ENCODE data around the gene USO1.

Gene USO1

DNA sequence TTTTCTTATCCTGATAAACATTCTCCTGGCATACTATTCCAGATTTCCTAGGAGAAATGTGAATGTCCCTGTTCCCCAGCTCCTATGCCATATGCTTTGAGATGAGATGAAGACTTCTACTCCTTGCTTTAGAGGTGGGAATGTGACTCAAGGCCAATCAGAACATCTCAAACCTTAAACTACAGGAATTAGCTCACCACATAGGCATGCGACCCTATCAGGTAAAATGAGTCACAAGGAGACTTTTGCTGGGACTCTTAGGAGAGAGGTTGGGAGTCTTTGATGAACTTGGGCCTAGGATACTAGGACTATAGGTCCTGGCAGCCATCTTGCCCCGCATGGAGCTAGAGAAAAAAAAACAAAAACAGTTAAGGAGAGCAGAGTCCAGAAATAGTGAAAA lies 5.8 kb upstream of the USO1 start:
- ATAC-seq, result no peak
- TF ChIP-seq PPARA (CRISPR knock-in tag; IDR thresholded peaks at IDR 0.05; ENCODE audit: borderline replicate concordance) (no peak), ISL1 (CRISPR knock-in tag; IDR thresholded peaks at IDR 0.05) (no peak), ZC3H10 (CRISPR knock-in tag; IDR thresholded peaks at IDR 0.05) (no peak), ZFP3 (CRISPR knock-in tag; IDR thresholded peaks at IDR 0.05) (no peak), RARB (CRISPR knock-in tag; IDR thresholded peaks at IDR 0.05) (no peak), OSR1 (CRISPR knock-in tag; IDR thresholded peaks at IDR 0.05) (no peak), BACH2 (CRISPR knock-in tag; IDR thresholded peaks at IDR 0.05; ENCODE audit: borderline replicate concordance) (no peak)
- TF ChIP-seq, protein P1, sequence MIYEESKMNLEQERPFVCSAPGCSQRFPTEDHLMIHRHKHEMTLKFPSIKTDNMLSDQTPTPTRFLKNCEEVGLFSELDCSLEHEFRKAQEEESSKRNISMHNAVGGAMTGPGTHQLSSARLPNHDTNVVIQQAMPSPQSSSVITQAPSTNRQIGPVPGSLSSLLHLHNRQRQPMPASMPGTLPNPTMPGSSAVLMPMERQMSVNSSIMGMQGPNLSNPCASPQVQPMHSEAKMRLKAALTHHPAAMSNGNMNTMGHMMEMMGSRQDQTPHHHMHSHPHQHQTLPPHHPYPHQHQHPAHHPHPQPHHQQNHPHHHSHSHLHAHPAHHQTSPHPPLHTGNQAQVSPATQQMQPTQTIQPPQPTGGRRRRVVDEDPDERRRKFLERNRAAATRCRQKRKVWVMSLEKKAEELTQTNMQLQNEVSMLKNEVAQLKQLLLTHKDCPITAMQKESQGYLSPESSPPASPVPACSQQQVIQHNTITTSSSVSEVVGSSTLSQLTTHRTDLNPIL (CRISPR knock-in tag; IDR thresholded peaks at IDR 0.05; ENCODE audit: low read depth), result no peak
- TF ChIP-seq, protein P2, sequence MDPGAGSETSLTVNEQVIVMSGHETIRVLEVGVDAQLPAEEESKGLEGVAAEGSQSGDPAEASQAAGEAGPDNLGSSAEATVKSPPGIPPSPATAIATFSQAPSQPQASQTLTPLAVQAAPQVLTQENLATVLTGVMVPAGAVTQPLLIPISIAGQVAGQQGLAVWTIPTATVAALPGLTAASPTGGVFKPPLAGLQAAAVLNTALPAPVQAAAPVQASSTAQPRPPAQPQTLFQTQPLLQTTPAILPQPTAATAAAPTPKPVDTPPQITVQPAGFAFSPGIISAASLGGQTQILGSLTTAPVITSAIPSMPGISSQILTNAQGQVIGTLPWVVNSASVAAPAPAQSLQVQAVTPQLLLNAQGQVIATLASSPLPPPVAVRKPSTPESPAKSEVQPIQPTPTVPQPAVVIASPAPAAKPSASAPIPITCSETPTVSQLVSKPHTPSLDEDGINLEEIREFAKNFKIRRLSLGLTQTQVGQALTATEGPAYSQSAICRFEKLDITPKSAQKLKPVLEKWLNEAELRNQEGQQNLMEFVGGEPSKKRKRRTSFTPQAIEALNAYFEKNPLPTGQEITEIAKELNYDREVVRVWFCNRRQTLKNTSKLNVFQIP (CRISPR knock-in tag; IDR thresholded peaks at IDR 0.05; ENCODE audit: borderline replicate concordance, low read depth), result no peak
- TF ChIP-seq, protein P3, sequence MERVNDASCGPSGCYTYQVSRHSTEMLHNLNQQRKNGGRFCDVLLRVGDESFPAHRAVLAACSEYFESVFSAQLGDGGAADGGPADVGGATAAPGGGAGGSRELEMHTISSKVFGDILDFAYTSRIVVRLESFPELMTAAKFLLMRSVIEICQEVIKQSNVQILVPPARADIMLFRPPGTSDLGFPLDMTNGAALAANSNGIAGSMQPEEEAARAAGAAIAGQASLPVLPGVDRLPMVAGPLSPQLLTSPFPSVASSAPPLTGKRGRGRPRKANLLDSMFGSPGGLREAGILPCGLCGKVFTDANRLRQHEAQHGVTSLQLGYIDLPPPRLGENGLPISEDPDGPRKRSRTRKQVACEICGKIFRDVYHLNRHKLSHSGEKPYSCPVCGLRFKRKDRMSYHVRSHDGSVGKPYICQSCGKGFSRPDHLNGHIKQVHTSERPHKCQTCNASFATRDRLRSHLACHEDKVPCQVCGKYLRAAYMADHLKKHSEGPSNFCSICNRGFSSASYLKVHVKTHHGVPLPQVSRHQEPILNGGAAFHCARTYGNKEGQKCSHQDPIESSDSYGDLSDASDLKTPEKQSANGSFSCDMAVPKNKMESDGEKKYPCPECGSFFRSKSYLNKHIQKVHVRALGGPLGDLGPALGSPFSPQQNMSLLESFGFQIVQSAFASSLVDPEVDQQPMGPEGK (CRISPR knock-in tag; IDR thresholded peaks at IDR 0.05; ENCODE audit: borderline replicate concordance), result no peak

DNA sequence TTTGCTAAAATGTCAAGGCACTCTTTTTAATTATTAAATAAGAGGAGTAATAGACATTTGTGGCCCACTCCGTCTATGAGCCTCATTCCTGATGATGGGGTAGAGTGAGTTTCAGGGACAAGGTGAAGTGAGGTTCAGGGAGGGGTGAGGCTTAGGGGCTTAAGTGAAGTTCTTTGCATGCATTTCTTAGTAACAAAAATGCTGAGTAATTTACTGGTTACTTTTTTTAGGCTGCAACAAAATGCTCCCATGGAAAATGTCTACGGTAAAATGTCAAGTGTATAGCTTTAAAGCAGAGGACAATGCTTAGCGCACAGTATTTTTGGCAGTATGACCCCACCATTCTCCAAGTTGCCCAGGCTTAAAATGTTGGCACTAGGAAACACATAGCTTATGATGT lies 2.0 kb upstream of the USO1 start:
- ATAC-seq, result no peak
- TF ChIP-seq, protein P4, sequence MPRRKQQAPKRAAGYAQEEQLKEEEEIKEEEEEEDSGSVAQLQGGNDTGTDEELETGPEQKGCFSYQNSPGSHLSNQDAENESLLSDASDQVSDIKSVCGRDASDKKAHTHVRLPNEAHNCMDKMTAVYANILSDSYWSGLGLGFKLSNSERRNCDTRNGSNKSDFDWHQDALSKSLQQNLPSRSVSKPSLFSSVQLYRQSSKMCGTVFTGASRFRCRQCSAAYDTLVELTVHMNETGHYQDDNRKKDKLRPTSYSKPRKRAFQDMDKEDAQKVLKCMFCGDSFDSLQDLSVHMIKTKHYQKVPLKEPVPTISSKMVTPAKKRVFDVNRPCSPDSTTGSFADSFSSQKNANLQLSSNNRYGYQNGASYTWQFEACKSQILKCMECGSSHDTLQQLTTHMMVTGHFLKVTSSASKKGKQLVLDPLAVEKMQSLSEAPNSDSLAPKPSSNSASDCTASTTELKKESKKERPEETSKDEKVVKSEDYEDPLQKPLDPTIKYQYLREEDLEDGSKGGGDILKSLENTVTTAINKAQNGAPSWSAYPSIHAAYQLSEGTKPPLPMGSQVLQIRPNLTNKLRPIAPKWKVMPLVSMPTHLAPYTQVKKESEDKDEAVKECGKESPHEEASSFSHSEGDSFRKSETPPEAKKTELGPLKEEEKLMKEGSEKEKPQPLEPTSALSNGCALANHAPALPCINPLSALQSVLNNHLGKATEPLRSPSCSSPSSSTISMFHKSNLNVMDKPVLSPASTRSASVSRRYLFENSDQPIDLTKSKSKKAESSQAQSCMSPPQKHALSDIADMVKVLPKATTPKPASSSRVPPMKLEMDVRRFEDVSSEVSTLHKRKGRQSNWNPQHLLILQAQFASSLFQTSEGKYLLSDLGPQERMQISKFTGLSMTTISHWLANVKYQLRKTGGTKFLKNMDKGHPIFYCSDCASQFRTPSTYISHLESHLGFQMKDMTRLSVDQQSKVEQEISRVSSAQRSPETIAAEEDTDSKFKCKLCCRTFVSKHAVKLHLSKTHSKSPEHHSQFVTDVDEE (CRISPR knock-in tag; IDR thresholded peaks at IDR 0.05), result no peak
- TF ChIP-seq TCF4 (CRISPR knock-in tag; IDR thresholded peaks at IDR 0.05; ENCODE audit: borderline replicate concordance) (no peak), OSR1 (CRISPR knock-in tag; IDR thresholded peaks at IDR 0.05) (no peak), ZFP30 (CRISPR knock-in tag; IDR thresholded peaks at IDR 0.05) (no peak), ZNF565 (CRISPR knock-in tag; conservative IDR thresholded peaks at IDR 0.05; ENCODE audit: low read depth) (no peak), ESRRG (CRISPR knock-in tag; IDR thresholded peaks at IDR 0.05) (no peak)
- TF ChIP-seq, protein P5, sequence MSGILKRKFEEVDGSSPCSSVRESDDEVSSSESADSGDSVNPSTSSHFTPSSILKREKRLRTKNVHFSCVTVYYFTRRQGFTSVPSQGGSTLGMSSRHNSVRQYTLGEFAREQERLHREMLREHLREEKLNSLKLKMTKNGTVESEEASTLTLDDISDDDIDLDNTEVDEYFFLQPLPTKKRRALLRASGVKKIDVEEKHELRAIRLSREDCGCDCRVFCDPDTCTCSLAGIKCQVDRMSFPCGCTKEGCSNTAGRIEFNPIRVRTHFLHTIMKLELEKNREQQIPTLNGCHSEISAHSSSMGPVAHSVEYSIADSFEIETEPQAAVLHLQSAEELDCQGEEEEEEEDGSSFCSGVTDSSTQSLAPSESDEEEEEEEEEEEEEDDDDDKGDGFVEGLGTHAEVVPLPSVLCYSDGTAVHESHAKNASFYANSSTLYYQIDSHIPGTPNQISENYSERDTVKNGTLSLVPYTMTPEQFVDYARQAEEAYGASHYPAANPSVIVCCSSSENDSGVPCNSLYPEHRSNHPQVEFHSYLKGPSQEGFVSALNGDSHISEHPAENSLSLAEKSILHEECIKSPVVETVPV (CRISPR knock-in tag; IDR thresholded peaks at IDR 0.05), result no peak

DNA sequence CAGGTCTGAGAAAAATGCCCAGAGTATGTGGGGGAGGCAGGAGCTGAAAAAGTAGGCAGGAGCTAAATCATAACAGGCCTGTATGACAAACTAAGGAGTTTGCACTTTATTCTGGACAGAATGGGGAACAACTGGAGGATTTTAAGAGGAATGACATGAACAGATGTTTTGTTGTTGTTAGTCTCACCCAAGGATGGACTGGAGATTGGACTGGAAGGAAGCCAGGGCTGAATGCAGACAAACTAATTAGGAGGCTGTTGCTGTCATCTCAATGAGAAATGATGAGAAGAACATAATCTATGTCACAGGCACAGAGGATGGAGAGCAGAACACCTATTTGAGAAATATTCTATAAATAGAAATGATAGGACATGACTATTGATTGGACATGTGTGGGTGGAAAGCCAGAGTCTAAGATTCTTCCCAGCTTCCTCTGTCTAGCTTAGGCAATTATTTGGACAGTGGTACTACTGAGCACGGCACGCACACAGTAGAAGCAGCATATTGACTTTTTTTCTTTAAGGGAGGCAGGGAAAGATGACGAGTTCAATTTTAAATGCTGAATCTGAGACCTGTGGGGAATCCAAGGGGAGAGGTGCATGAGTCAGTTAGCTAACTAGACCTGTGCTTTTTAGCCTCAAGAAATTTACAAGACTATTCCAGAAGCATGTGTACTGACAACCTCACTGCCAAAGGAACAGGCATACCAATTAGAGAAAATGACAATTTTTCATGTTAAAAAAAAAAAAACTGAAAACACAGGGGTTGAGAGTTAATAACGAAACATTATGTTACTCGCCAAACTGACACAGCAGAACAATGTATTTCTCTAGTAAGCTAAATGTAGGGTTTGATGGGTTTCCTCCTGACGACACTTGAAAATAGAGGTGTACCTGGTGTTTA lies 963 bp upstream of the USO1 start:
- peak; percentile 0; the same call in 1 of the 3 replicates for ATAC-seq
- no peak for TF ChIP-seq OSR1 (CRISPR knock-in tag; IDR thresholded peaks at IDR 0.05)
- no peak for TF ChIP-seq GLIS3 (CRISPR knock-in tag; IDR thresholded peaks at IDR 0.05)
- no peak for TF ChIP-seq ZNF70 (CRISPR knock-in tag; IDR thresholded peaks at IDR 0.05)
- TF ChIP-seq, protein P2 (CRISPR knock-in tag; IDR thresholded peaks at IDR 0.05; ENCODE audit: borderline replicate concordance, low read depth), result no peak
- TF ChIP-seq BACH2 (CRISPR knock-in tag; IDR thresholded peaks at IDR 0.05; ENCODE audit: borderline replicate concordance), result no peak
- TF ChIP-seq ZNF8 (CRISPR knock-in tag; IDR thresholded peaks at IDR 0.05), result no peak
- no peak for TF ChIP-seq TCF4 (CRISPR knock-in tag; IDR thresholded peaks at IDR 0.05; ENCODE audit: borderline replicate concordance)
- TF ChIP-seq, protein P5 (CRISPR knock-in tag; IDR thresholded peaks at IDR 0.05), result no peak
- TF ChIP-seq, protein P4 (CRISPR knock-in tag; IDR thresholded peaks at IDR 0.05), result no peak
- TF ChIP-seq PPARA (CRISPR knock-in tag; IDR thresholded peaks at IDR 0.05; ENCODE audit: borderline replicate concordance), result no peak
- no peak for TF ChIP-seq ZFP30 (CRISPR knock-in tag; IDR thresholded peaks at IDR 0.05)
